Activated CD8-positive, alpha-beta memory T cell treated with anti-CD3 and anti-CD28 coated beads, Interleukin-2, amount 50 U/mL, for 1 hour (primary cell): ENCODE measurements around the gene BARX1.

Experiments
- DNase-seq: peaks from one replicate; pipeline ENCODE4 v3.0.0-alpha.2; 2020; ENCODE audit errors: extremely low read depth

BARX1 gene

DNA sequence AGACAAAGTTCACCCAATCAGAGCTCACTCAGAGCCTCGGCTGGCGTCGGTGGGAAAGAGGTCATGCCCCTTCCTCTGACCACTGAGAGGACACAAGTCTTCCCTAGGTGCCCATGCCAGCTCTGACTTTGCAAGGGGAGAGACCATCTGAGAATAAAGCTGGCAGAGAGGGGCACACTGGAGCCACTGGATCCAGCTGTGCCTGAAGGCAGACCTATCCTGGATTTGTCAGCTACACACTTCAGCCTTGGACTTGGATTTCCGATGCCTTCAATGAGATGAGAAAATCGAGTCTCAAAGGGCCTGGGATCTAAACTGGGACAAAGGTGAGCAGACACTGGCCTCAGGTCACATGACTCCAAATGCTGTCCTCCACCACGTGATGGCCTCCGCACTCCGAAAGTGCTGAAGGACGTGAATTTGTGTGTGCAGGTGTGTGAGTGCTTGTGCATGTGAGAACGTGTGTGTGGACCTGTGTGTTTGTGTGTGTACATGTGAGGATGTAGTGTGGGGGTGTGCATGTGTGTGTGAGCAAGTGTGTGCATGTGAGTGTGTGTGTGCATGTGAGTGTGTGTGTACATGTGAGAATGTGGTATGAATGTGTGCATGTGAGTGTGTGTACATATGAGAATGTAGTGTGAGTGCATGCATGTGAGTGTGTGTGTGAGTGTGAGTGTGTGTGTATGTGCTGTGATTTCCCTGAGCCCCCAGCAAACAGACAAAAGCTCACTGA is 37.9 kb downstream of the BARX1 start:
- no peak for DNase-seq

DNA sequence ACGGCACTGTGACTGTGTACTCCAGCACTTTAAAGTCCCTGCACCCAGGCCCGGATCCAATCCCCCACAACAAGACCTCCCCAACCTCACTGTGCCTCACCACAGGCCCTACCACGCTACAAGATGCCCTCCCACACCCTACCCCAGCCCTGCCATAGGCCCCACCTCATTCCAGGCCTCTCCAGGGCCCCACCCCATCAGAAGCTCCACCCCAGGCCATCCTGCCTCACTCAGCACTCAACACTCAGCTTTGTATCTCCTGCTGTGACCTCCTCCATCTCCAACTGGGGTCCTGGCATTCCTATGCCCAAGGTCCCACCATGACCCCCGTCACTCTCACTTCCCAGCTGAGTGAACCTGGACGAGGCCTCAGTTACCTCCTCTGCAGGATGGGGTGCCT is 38.8 kb downstream of the BARX1 start:
- no peak for DNase-seq

DNA sequence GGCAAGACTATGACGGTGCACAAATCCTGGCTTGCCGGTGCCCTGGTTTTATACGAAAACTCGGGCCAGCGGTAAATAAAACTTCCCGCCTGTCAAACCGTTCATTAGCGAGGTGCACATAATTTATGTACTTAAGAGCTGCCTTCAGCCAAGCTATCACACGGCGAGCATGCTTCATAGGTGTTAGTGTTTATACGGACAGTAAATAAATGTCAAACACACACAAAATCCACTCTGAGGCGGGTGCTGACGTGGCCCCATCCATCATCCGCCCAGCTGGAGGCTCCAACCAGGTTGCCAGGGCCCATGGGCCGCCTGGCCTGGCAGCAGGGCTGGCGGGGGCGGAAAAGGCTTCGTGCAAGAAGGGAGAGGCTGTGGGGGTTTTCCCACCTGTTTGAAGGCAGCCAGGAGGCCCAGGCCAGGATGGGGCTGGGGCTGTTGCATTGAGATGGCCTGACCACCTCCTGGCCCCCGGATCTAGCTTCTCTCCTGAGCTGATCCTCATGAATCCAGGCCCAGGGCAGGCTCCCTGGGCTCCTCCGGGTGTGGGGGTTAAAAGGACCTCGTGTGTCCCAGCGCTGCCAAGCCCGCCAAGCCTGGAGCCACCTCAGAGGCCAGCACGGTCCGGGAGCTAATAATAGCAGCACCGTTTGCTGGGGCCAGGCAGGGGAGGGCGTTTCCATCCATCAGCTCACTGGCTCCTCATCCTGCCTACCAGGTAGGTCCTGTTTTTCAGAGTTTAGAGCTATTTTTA is 43.2 kb downstream of the BARX1 start:
- no peak for DNase-seq

DNA sequence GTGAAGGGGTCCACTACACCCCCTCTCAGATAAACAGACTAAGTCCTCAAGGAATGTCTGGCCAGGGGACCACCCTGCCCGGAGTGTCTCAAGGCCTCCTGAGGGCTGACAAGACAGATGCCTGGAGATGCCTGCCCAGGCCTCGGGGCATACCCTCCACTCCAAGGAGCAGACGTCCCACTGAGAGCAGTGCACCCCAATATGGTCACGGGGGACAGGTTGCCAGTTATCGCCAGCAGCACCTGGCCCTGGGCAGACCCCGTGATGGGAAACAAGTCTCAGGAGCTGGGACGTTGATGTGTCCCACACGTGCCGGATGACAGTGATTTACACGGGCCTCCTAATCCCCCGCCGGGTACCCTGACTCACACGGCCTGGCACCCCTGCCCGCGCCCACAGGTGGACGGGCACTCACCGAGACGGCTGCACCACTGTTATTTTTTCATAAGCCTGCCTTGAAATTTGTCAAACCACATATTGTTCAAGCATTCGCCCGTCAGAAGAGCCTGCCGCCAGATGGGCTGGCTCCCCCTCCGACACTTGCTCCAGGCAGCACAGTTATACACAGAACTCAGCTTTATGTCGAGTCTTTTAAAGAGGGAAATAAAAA is 43.9 kb downstream of the BARX1 start:
- no peak for DNase-seq

DNA sequence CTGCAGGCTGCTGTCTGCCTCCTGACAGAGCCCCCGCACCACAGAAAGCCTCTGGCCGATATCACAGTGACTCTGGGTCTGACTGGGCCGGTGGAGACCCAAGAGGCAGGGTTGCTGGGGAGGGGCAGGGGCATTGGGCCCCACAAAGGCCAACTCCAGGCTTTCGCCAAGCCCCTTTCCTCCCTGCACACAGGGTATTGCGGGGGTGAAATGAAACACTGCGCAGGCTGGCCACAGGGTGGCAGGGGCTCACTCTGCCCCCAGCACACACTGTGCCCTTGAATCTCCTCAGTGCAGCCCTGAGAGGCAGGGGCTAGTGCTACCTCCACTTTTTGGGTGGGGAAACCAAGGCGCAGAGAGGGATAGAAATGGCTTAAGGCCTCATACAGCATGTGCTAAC is 44.6 kb downstream of the BARX1 start:
- no peak for DNase-seq

DNA sequence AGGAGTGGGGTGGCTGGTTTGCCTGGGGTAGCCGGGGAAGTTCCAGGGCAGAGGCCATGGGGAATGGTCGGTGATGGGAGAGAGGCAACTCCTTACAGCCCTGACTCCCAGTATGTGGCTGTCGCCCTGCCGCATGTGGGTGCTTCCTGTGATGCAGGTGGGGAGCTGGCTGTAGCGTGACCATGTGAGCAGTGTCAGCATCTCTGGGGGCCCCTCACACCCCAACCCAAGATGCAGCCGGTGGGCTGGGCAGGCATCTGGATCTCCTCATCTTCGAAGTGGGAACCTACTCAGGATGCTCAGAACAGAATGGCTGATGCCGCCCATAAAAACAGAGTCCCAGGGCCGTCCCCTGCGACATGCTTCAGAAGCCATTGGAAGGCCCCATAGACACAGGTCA is 45.0 kb downstream of the BARX1 start:
- DNase-seq, result no peak

DNA sequence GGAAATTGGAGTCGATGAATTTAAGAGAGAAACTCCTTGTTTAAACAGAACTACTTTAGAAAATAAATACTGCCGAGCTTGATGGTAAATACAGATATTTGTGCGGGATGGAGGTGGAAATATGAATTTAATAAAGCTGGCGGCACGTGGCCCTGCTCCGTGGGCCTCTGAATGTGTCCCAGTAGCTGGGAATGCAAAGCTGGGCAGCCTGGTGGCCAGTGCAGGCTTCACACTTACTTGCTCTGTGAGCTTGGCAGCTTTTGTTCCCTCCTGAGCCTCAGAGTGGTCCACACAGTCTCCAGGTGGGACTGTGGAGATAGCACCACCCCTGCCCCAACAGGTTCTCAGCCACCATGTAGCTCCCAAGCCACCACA is 45.9 kb downstream of the BARX1 start:
- no peak for DNase-seq

DNA sequence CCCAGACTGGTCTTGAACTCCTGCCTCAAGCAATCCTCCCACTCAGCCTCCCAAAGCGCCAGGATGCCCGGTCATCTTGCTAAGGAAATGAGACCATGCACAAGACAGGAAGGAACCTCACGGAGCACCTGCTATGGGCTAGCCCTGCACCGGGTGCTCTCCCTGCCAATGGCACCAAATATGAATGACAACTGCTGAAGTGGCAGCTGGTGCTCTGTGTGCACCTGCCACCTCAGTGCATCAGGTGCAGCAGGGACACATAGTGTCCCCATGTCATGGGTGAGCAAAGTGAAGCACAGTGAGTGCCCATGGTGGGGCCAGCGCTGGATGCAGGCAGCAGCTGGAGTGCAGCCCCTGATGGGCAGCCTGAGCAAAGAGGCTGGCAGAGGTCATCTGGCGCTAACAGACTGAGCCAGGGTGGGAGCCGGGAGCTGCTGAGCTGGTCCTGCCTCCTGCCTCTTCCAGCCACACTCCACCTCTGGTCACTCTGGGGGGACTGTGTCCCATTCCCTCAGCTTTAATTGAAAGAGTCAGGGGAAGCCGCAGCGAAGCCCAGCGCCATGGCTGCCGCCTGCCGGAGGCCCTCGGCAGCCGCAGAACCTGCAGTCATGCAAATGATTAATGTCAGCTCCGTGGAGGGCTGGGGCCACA is 46.4 kb downstream of the BARX1 start:
- no peak for DNase-seq

DNA sequence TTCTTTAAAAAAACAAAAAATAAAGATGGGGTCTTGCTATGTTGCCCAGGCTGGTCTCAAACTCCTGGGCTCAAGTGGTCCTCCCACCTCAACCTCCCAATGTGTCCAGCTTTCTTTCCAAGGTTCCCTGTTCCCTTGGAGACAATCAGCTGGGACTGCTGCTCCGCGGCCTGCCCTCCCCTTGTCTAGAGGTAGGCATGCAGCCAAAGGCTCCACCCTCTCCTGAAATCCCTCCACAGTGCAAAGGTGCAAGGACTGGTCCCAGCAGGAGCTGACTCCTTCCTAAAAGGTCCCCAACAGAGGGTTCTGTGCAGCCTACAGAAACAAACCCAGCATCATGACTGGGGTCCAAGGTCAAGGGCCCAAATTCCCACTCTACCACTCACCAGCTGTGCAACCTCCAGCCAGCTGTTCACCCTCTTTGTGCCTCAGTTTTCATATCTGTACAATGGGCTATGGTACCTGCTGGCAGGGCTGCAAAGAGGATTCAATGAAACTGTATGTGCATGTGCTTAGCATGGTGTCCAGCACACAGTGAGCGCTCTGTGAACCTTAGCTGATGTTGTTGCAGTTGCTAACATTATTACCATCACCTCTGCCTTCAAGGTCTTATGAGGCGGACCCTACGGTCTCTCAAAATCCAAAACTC is 47.5 kb downstream of the BARX1 start:
- DNase-seq, result no peak

DNA sequence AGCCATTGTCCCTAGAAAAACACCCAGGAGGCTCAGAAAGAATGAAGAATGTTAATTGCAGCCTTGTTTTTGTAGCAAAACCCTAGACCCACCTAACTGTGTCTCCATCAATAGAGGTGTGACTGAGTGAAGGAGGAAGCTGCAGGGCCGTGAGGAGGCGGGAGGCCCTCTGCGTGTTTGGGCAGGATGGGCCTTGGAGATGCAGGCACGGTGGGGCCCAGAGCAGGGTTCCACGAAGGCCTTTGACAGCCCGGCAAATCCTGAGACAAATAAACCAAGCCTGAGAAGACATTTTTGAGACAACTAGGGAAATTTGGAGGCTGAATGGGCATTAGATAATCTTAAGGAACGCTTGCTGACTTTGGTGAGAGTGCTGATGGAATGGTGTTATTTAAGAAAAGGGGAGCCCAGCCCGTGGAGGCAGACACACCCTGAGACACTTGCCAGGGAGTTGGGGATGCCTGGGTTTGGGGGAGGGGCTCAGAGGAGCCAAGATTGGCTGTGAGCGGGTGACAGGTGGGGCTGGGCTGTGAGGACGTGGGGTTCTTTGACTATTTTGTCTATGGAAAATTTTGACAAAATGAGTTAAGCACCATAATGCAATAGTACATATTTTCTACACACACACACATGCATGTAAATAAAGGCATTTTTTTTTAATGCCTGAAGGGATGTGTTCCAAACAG is 48.8 kb downstream of the BARX1 start:
- no peak for DNase-seq

DNA sequence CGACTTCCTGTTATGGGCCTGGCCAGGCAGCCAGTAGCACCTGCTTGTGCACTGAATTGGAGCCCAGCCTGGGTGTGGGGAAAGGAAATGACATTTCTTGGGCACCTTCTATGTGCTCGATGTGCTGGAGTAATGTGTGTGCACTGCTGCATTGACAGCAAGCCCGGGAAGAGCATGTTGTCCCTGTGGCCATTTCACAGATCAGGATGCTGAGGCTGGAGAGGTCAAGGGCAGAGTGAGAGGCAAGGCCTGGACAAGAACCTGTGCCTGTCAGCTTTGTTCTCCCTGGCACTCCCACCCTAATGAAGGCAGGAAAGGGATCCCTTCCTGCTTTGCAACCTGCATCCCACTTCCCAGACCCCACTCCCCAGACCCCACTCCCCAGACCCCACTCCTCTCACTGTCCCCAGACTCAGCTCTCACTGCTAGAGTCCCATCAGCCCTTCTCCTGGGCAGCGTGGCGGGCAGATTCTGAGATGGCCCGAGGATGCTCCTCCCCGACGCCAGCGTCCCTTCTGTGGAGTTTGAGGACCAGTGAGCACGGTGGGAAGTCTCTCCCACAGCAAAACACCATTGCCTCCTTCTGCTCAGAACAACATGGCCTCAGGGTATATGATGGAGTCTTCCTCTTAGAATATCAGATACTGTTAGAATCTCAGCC is 49.6 kb downstream of the BARX1 start:
- DNase-seq, result no peak

DNA sequence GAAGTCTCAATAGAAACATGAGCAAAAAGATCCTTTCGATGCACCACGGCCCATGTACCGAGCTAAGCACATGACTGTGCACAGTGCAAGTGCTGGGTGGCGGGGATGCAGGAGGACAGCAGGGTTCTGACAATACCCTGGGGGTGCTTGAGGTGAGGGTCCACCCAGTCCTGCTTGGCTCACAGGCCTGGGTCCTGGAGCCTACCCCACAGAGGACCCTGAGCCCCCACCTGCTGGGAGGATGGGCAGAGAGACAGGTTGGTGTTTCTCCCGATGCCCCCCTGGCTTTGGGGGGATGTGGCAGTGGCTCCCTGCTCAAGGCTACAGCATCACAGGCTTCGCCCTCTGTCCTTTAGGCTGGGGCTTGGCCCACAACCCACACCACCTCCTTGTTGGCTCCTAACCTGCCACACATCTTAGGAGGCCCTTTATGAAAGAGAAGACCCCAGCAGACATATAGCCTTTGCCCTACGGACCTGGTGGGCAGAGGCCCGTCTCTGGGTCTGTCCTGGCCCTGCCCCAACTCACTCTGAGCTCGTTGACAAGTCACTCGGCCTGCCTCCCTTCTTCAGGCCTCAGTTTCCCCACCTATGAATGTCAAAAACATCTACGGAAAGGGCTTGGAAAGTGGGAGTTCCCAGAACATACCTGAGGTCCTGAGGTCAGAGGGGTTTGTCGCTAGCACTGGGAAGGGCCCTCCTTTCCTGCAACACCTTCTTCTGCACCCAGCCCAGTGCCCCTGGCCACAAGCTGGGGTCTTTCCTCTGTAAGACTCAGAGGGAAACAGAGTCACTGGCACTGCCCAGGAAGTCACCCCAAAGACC is 50.3 kb downstream of the BARX1 start:
- DNase-seq, result no peak

DNA sequence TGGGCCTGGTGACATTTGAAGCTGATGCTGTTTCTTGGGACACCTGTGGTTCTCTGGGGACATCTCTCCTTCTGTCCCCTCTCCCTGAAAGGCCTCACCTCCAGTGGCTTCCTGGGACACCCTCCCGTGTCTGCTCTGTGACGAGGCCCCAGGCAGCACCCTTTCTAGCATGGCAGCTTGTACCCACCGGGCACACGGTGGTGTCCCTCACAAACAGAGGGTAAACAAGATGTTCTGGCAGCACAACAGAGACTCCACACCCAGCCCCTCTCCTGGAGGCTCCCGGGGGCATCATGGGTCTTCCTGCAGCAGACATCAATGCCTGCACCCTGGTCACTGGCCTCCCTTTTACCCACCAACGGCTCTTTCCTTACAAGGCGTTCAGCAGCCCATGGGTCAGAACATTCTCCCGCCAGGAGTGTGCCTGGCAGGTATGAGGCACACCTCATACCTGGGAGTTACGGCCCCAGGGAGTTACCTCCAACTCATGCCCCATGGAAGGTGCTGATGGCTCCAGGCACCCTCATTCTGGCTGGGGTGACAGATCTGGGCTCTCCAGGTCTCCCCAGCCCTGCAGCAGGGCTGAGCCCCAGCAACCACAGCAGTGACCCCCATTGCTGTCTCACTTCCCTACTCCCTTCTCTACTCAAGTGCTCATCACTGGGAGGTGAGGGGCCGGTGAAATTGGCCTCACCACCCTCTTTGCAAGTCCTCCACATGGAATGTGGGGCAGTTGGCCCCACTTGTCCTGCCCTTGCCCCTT is 51.1 kb downstream of the BARX1 start:
- no peak for DNase-seq

DNA sequence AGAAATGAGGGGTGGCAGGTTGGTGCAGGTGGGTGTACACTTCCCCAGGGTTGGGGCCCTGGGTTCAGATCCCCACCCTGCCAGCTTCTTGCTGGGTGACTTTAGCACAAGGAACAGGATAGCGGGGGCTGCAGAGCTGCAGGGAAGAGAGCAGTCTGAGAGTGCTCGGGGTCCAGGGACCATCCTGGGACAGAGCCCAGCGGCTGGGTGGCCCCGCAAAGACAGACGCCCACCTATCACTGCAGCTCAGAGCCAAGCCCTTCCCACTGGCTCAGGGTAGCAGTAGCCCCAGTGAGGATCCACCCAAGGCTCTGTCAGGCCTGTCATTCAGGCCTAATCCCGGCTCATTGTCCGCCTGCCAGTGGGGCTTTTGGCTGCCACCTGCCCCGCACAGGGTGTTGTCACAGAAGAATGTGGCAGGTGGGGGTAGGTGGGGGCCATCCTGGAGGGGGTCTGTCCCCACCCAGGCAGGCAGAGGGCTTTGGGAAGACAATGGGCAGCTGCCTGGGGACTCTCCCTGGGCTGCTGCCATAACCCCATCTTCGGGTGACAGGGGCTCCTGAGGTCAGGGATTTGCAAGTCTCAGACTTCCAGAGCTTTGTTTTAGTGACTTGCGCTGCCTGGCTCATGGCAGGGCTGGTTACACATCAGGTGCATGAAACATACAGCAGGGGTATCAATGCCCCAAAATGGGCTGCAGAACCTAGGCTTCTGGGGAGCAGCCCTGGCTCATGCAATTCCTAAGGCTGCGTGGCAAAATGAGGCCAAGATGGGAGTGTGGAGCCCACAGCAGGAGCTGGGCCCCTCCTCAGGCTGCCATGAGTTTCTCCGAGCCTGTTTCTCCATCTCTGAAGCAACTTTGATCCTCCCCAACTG is 52.1 kb downstream of the BARX1 start:
- no peak for DNase-seq

DNA sequence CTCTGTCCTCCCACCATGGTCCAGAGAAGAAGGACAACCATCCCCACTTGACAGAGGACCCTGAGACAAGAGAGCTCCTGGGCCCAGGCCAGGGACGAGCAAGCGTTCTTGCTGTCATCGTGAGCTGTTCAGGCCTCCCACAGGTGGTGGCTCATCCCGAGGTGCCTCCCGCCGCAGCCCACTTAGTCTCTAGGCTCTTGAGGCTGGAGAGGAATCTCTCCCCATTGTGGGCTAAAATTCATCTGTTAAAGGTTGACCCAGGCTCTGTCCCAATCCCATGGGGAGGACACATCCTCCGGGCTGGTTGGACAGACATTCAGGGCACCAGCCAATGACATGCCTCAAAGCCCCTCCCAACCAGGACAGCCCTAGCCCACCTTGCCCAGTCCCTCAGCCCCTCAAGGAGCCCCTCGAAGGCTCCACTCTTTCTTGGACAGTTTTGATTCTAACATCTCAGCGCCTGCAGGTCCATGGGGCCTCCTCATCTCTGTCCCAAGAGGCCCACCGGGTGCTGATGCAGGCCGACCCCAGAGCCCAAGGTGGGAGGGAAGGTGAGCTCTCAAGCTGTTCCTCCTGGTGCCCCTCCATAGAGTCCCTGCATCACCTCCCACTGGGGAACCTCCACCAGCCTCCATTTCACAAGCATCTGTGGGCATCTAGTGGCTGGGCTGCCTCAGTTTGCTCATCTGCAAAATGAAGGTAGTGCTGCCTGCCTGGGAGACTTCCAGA is 52.9 kb downstream of the BARX1 start:
- no peak for DNase-seq
